Activated naive CD8-positive, alpha-beta T cell treated with anti-CD3 and anti-CD28 coated beads, Interleukin-2, amount 50 U/mL, for 16 hours (primary cell): Measurements from ENCODE around the gene MBD3L2.
A peak's percentile ranks its signal among the peaks of the same experiment; 100 is the strongest.
"Not testable (repeated sequence)": the region's sequence is repeated elsewhere in the genome, so short reads cannot be mapped to it uniquely, and the experiment has no call there.

Experiments used
- DNase-seq: peaks from one replicate; pipeline ENCODE4 v3.0.0-alpha.2; 2020; ENCODE audit warnings: low read depth, low spot score

Gene MBD3L2

DNA sequence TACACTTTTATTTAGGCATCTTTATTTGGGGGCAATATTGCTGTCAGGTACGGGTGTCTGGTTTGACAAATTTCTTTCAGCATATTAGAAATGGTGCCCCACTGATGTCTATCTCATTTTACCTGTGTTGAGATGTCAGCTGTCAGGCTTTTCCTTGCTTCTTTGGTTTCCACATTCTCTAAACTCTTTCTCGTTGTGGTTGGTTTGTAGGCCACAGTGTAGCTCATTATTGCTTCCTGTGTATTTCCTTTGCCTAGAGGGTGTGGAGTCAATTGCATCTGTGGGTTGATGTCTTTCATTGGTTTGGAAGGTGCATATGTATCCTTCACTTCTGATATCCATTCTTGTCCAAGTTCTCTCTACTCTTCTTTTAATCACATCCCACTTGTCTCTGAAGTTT lies 10.9 kb downstream of the MBD3L2 start:
- not testable (repeated sequence) for DNase-seq

DNA sequence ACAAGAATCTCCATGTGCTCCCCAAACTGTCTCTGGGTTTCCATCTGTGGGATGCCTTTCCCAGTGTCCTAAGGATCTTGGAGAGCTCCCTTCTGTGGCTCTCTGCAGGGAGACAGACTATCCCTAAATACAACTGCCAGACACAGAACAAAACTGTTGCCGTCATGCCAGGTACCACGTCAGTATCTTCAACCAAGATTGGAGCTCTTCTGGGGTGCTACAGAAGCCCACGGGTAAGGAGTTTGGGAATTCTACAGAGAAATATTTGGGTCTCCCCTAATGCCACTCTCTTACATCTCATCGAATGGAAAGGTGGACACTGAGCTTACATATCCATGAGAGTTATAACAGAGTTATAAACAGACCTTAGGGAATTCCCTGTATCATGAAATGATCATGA lies 14.2 kb downstream of the MBD3L2 start:
- DNase-seq, result no peak

DNA sequence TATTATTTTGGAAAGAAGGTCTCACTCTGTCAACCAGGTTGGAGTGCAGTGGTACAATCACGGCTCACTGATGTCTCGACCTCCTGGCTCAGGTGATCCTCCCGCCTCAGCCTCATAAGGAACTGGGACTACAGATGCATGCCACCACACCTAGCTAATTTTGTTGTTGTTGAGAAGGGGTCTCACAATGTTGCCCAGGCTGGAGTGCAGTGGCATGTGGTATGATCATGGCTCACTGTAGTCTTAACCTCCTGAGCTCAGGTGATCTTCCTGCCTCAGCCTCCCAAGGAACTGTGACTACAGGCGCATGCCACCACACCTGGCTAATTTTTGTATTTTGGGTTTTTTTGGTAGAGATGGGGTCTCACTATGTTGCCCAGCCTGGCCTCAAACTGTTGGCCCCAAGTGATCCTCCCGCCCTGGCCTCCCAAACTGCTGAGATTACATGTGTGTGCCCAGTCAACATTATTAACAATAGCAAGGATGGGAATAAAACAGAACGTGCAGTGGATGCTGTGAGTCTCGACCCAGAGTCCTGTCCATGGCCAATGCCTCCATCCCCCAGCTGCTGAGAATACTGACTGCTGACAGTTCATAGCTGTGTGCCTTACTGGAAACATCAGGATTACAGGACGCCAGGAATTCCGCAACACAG lies 14.8 kb downstream of the MBD3L2 start:
- DNase-seq, result no peak

DNA sequence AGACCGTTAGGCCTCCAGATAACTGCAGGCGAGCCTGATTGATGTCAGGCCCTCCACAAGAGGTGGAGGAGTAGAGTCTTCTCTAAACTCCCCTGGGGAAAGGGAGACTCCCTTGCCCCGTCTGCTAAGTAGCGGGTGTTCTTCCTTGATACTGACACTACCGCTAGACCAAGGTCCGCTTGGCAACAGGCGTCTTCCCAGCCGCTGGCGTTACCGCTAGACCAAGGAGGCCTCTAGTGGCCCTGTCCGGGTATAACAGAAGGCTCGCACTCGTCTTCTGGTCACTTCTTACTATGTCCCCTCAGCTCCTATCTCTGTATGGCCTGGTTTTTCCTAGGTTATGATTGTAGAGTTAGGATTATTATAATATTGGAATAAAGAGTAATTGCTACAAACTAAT lies 18.0 kb downstream of the MBD3L2 start:
- DNase-seq, result not testable (repeated sequence)

DNA sequence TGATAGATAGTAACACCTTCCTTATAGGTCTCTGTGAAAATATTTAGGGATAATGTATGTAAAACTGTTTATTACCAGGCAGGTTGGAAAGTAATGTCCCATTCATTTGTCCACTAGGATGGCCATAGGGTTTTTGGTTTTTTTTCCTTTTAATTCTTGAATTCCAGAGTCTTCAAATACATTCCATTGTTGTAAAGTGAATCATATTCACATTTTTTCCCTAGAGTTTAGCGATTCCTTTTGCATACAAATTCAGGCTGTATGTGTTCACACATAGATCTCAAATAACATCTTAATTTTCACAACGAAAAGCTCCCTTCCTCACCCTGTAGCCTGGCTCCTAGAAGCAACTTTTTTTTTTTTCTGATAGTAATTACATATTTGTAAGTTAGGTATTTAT lies 18.6 kb downstream of the MBD3L2 start:
- no peak for DNase-seq

DNA sequence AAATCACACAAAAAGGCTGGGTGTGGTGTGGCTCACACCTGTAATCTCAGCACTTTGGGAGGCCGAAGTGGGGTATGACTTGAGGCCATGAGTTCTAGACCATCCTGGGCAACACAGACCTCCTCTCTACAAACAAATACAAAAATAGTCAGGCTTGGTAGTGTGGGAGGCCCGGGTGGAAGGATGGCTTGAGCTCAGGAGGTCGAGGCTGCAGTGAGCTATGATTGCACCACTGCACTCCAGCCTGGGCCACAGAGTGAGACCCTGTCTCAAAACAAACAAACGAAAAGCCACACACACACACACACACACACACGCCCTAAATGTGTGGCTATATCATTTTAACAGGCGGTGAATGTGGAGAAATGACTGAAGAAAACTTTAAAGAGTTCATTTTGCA lies 19.5 kb downstream of the MBD3L2 start:
- DNase-seq, result no peak

DNA sequence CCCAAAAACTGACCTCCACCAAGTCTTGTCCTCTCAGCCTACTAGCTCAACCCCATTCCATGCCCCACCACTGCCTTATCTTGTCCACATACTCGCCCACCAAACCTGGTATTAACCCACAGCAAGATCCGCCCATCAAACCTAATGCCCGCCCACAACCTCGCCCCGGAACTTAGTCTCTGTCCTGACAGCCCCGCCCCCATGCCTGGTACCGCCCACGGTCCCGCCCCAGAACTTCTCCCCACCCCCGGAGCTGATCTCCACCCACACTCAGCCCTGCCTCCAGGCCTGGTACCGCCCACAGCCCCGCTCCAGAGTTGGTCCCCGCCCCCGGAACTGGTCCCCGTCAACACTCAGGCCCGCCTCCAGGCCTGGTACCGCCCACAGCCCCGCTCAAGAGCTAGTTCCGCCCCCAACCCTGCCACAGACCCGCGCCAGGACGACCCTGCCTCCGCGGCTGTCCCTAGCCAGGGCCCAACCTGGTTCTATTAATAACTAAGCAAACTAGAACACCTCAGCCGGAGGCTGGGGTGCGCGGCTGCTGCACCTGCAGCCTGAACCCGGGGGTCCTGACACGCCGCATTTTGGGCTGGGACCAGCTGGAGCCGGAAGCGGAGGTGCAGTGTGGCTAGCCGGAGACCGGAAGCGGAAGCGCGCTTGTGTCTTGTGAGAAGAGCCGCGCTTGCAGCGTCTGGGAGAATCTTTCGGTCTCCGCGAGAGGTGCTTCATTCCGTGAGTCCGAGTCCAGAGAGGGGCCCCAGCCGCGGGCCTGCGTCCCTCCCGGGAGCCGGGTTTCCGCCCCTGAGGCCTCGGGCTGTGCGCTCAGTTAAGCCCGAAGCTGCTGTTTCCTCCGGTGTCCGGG lies 20.2 kb downstream of the MBD3L2 start, which contains the start of gene ZNF557:
Gene ZNF557, plus strand, starts transcription at position 662 of the 862 bp plus-strand sequence. CDS start 5,372 bp downstream, outside the sequence.
- peak; percentile 98 for DNase-seq

DNA sequence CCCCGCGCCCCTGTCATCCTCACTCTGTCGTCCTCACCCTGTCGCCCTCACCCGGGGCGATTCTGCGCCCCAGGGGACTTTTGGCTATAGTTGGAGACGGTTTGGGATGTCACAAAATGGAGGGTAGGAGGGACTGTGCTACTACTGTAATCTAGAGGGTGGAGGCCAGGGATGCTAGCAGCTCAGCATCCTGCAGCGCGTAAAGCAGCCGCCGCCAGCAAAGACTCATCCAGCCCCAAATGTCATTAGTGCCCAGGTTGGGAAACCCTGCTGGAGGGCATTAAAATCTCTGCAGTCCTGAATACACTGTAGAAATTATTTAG lies 20.7 kb downstream of the MBD3L2 start:
- DNase-seq, result no peak

DNA sequence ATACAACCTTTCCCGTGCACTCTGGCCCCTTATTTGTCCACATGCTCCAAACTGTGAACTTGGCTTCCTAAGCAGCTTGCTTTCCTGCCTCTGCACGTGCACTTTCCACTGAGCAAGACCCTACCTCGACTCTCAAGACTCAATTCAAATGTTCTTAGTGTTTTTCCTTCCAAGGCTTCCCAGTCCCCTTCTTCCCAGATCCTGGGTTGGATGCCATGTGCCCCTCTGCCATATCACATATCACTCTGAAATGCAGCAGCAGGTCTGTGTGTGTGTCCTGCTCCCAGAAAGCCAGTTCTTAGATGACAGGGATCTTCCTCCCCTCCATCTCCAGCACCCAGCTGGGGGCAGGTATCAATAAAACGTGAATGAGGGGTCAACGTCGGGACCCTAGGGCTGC lies 23.4 kb downstream of the MBD3L2 start:
- no peak for DNase-seq

DNA sequence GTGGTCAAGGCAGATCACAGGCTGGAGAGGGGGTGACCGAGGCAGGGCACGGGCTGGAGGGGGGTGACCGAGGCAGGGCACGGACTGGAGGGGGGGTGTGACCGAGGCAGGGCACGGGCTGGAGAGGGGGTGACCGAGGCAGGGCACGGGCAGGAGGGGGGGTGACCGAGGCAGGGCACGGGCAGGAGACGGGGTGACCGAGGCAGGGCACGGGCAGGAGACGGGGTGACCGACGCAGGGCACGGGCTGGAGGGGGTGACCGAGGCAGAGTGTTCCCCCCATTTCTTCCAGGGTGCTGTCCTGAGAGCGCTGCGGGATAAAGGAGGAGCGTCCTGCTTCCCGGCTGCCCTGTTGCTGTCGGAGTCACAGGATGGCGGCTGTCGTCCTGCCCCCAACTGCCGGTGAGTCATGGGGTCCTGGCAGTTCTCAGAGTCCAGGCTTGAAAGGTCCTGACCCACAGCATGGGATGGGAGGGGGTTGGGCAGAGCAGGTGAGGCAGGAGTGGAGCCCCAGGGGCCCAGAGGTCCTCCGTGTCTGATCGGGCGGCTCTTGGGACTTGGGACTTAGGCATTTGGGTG lies 25.7 kb downstream of the MBD3L2 start:
- no peak for DNase-seq

DNA sequence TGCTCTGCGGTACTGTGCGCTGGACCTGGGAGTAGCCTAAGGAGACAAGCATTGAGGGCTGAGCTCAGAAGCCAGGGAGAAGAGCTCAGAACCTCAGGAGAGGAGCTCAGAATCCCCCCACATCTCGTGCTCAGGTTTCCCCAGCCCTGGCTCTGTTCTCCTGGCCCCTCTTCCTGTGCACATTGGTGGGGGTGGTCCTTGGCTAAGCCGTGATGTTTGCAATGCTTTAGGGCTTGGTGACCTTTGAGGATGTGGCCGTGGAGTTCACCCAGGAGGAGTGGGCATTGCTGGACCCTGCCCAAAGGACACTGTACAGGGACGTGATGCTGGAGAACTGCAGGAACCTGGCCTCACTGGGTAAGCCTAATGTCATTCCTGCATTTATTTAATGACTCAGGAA lies 27.0 kb downstream of the MBD3L2 start:
- DNase-seq, result no peak

DNA sequence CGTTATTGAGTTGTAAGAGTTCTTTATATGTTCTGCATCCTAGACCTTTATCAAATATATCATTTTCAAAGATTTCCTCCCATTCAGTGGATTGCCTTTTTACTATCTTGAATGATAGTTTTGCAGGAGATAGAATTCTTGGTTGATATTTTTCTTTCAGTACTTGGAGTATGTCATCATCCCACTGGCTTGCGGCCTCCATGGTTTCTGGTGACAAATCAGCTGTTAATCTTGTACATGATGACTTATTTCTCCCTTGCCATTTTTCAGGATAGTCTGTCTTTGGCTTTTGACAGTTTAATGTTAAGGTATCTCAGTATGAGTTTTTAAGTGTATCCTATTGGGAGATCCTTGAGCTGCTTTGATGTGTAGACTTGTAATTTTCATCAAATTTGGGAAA lies 28.9 kb downstream of the MBD3L2 start:
- no peak for DNase-seq

DNA sequence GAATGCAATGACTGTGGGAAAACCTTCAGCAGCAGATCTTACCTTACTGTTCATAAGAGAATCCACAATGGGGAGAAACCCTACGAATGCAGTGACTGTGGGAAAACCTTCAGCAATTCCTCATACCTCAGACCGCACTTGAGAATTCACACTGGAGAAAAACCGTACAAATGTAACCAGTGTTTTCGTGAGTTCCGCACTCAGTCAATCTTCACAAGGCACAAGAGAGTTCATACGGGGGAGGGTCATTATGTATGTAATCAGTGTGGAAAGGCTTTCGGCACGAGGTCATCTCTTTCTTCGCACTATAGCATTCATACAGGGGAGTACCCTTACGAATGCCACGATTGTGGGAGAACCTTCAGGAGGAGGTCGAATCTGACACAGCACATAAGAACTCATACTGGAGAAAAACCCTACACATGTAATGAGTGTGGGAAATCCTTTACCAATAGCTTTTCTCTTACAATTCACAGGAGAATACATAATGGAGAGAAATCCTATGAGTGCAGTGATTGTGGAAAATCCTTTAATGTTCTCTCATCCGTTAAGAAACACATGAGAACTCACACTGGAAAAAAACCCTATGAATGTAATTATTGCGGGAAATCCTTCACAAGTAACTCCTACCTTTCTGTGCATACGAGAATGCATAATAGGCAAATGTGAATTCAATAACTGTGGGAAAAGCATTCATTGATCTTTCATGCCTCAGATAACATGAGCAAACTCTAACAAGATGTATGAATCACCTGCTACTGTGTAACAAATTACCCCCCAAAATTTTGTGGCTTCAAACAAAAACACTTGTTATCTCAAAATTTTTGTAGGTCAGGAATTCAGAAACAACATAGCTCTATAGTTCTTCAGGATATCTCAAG lies 34.2 kb downstream of the MBD3L2 start:
- DNase-seq, result no peak

DNA sequence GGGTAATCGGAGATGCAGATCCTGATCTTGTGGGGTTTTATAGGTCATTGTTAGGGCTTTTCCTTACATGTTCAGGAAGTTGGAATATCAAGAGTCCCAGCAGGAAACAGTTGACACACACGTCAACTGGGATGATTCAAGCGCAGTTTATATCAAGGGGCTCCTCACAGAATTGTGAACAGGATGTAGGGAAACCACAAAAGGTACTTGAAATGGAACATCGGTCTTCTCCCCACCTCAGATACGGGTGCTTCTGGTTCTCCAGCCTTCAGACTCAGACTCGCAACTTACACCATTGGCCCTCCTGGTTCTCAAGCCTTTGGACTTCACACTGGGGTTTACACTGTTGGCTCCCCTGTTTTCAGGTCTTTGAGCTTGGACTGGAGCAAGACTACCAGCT lies 39.9 kb downstream of the MBD3L2 start:
- no peak for DNase-seq

DNA sequence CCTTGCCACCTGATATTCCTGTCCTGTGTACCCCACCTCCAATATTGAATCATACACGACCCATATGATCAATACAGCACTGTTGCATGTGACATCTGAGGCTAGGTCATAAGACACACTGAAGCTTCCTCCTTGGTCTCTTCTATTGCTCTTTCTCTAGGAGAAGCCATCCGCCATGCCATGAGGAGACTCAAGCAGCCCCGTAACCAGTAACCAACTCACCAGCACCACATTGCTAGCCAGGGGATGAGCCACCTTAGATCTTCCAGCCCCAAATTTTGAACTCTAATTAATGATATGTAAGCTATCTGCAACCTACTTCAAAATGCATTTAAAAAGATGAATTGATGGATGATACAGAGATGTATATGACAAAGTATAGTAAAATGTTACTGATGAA lies 49.0 kb downstream of the MBD3L2 start:
- DNase-seq, result no peak

DNA sequence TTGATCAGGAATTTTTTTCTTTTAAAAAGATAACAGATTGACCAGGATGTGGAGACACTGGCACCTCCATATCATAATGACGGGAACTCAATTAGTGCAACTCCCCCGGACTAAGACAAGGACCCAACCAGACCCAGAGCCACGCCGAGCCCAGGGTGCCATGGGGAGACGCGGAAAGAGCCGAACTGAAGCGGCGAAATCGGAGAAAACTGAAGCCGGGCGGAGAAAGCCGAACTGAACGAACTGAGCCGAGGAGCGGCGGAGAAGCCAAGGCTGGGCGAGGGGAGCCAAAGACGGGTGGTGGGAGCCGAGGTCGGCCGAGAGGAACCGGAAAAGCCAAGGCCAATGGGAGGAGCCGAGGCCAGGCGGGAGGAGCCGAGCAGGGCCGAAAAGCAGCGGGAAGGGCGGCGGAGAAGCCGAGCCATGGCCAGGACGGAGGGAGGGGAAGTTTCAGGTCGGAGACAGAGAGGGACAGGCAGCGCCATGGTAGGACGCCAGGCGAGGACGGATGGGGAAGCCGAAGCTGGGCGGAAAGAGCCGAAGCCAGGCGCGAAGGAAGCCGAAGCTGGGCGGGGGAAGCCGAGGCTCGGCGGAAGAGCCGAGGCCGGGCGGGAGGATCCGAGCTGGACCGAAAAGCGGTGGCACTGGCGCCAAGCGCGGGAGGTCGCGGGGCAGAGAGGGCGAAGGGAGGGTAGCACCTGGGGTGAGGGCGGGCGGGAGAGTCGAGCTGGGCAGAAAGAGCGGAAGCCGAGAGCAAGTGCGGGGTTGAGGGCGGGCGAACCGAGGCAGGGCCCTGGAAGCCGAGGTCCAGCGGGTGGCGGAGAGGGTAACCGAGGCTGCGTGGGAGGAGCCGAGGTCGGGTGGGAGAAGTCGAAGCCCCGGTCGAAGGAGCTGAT lies 49.8 kb downstream of the MBD3L2 start:
- DNase-seq, result peak; percentile 66

DNA sequence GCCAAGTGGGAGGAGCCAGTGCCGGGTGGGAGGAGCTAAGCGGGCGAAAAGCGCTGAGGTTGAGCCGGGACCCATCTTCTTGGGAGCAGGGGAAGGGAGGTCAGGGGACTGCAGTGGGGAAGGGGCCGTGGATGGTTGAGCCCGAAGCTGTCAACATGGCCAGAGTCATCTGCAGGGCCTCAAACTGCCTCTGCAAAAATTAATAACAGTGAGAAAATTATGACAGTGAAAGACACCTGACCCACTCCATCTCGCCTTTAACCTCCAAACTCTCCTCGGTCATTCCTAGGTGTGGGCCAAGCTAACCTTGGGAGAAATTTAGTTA lies 50.4 kb downstream of the MBD3L2 start:
- peak; percentile 55 for DNase-seq
